ENCODE measurements around the gene C1orf21. TPM values are rescaled to one million over a fixed set of nuclear protein-coding genes. Genes with fewer than 3 reads are reported as not detected.

Gene C1orf21
- polyA plus RNA-seq, 1 donor from 2014 or later = 1.7 TPM

DNA sequence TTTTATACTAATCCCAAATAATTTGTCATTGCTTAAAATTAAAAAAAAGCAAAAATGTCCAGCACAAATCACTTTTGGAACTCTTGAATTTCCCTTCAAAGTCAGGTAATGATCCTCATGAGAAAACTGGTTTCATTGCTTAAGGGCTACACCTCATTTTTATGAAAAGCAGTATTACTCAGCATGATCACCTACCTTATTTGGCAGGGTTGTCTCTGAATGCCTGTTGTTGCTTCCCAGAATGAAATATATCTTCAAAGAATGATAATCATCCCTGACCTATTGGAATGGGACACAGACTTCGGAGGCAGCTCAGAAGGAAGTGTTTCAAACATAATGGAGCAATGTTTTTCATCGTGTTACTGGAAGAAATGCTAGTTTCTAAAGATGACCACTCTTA lies 29.7 kb downstream of the C1orf21 start:
- Mint-ChIP-seq H3K4me3 (no peak overlapping the region), H3K27ac (no peak overlapping the region), H3K36me3 (no peaks in the 10 kb centered on the region), H3K4me1 (peaks cover 0 to 4% (median 3%) of the 10 kb centered on the region in 3 donors), H3K9me3 (no peaks in the 10 kb centered on the region), H3K27me3 (peaks cover 6% of the 10 kb centered on the region)

DNA sequence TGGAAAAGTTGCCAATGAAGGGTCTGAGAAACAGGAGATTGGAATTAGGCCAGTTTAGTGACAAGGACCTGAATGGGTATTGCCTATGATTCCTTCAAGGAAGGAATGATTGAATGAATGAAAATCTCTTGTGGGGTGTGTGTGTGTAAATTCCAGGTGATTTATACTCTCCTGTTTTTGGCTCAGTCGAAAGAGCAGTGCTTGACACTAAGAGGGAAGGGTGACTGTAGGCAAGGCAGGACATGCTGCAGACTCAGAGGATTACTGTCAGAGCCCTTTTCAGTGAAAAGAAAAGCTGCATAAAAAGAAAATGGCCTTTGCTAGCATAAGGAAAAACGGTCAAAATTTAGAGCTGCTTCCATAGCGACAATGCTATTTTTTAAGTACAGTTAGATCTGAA lies 30.1 kb downstream of the C1orf21 start:
- H3K27ac Mint-ChIP-seq = no peak overlapping the region
- H3K9me3 Mint-ChIP-seq = no peaks in the 10 kb centered on the region
- peaks cover 0 to 4% (median 3%) of the 10 kb centered on the region in 3 donors for H3K4me1 Mint-ChIP-seq
- peaks cover 6% of the 10 kb centered on the region for H3K27me3 Mint-ChIP-seq
- H3K4me3 Mint-ChIP-seq = no peak overlapping the region
- H3K36me3 Mint-ChIP-seq = no peaks in the 10 kb centered on the region

DNA sequence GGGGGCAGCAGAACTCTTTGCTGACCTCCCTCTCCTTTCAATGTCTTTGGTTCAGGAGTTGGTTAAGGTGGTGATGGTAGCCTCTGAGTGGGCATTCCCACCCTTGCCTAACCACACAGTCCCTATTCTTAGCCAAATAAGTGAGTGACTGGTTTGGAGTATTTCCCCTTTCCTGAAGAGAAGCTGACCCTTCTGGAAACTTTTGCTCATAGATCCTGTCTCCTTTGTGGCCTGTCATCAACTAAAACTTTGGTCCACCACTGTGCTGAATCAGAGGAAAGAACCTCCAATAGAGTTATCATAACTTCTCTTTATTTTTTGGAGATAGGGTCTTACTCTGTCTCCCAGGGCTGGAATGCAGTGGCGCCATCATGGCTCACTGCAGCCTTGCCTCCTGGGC lies 31.1 kb downstream of the C1orf21 start:
- Mint-ChIP-seq H3K27ac (no peak overlapping the region), H3K9me3 (no peaks in the 10 kb centered on the region), H3K4me3 (no peak overlapping the region), H3K4me1 (peaks cover 0 to 4% (median 3%) of the 10 kb centered on the region in 3 donors), H3K27me3 (peaks cover 6% of the 10 kb centered on the region), H3K36me3 (no peaks in the 10 kb centered on the region)

DNA sequence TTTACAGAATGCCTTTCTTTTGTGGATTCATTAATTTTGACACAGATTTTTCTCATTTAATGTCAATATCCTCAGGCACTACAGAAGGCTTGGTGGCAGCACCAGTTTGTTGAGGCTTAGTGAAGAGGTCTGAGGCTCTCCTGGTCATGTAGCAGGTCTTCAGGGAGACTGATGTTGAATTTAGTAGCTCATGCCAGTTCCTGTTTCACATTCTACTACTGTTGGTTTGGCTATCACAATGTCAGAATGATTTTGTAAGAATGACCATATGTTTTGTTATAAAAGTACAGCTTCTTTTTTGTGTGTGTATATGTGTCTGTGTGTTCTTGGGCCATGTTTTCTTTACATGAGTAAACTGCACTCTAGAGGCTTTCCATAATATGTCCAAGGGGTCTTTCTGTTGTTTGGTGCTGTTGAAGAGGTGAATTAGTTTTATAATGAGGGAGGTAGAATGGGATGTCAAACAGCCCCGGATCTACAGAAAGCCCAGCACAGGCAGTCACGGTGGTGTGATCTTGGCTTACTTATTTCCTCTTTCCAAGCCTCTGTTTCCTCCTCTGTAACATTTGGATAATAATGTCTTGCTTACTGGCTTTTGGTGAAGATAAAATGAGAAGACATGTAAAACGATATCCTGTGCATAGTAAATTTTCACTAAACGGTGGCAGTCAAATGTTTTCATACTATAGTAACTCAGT lies 32.0 kb downstream of the C1orf21 start:
- Mint-ChIP-seq H3K4me1 (peaks cover 0 to 4% (median 3%) of the 10 kb centered on the region in 3 donors), H3K27ac (no peak overlapping the region), H3K9me3 (peaks cover 0 to 3% (median 0%) of the 10 kb centered on the region in 3 donors), H3K36me3 (no peaks in the 10 kb centered on the region), H3K27me3 (peaks cover 6% of the 10 kb centered on the region), H3K4me3 (no peak overlapping the region)

DNA sequence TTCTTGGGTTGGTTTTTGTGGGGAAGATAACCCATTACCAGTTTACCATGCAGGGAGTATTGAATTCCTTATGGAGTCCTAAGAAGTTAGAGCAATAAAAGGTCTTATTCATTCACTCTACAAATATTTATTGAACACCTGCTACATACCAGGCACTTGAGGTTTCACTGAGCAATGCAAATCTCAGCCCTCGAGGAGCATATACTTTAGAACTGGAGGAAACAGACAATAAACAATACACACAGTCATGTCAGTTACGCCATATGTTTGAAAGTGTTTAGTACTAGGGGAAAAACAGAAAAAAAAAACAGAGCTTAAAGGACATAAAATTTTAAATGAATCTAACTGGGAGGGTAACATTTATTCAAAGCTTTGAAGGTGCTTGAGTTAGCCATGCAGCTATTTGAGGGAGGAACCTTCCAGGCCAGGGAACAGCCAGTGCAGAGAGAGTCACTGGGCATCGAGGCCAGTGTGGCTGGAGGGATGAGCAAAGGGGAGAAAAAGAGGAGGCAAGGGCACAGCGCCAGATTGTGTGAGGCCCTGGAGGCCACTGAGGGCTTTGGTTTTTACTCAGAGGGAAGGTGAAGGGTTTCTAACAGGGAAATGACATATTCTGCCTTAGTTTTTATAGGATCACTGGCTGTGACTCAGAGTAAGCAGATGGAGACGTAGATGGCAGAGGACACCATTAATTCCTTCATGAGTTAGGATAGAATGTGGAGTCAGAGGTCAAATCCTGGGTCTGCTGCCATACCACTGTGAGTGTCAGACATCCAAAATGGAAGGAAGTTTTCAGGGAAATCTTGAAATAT lies 32.7 kb downstream of the C1orf21 start:
- peaks cover 6% of the 10 kb centered on the region for H3K27me3 Mint-ChIP-seq
- H3K36me3 Mint-ChIP-seq = no peaks in the 10 kb centered on the region
- H3K4me1 Mint-ChIP-seq = peaks cover 0 to 4% (median 3%) of the 10 kb centered on the region in 3 donors
- H3K9me3 Mint-ChIP-seq = peaks cover 0 to 3% (median 0%) of the 10 kb centered on the region in 3 donors
- H3K4me3 Mint-ChIP-seq = no peak overlapping the region
- H3K27ac Mint-ChIP-seq = no peak overlapping the region

DNA sequence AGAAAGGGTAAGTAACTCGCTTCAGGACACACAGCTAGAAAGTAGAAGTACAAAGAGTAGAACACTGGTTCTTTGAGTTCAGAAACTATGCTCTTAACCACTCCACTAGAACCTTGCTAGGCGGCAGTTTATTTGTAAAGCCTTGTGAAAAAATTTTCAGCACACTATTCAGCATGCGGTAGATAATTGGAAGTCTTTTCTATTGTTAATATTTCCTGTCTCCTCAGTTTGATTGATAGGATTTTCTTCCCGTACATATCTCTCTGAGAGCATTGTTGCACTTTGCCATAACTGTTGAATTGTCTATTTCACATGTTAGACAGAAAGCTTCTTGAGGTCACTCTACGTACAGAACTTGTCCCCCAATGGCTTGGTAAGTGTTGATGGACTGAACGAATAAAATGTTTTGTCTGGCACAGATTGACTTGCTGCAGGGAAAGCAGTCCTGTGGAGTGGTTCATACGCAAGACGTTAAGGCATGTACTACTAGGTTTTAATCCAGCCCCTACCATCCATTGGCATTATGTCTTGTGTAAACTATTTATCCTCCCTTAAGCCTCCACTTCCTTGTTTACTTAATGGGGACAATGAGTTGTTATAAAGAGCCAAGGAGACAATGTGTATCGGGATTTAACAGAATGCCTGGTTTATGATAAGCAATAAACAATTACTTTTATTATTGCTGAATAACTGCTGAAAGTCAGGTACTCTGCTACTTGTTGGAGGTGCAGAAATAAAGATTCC lies 35.8 kb downstream of the C1orf21 start:
- Mint-ChIP-seq H3K9me3 (peaks cover 0 to 3% (median 2%) of the 10 kb centered on the region in 3 donors), H3K4me1 (peaks cover 0 to 4% (median 3%) of the 10 kb centered on the region in 3 donors), H3K4me3 (no peak overlapping the region), H3K27me3 (peaks cover 10% of the 10 kb centered on the region), H3K27ac (no peak overlapping the region), H3K36me3 (no peaks in the 10 kb centered on the region)

DNA sequence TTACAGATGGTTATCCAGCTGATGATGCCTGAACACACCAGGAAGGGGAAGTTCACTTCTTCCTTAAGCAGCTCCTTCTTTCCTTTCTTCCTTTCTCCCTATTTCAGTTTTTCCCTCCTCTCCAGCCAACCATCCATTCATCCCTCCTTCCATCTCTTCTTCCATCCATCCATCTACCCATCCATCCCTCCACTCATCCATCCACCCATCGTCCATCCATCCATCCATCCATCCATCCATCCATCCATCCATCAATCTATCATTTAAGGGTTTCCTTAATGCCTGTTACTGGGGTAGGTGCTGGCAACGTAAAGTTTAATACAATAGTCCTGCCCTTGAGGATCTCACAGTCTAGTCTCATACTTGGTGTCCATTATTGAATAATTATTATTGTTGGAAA lies 36.8 kb downstream of the C1orf21 start:
- Mint-ChIP-seq H3K36me3 (no peaks in the 10 kb centered on the region), H3K27me3 (peaks cover 10% of the 10 kb centered on the region), H3K9me3 (peaks cover 0 to 3% (median 2%) of the 10 kb centered on the region in 3 donors), H3K4me3 (no peak overlapping the region), H3K4me1 (peaks cover 0 to 4% (median 3%) of the 10 kb centered on the region in 3 donors), H3K27ac (no peak overlapping the region)

DNA sequence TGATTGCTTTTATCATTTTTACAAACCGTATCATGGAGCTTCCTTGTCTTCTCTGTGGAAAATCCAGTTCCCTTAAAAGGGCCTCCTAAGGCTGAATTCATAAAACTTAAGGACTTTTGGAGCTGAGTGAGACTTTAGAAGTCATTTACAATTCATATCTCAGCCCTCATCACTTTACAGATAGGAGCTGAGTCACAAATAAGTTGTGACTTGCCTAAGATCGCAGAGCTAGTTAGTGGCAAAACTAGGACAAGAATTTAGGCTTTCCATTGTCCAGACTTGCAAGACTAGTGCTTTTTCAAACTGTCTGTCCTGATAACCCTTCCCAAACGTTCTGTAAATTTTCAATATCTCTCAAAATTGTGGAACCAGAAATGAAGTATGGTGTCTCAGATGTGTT lies 37.3 kb downstream of the C1orf21 start:
- H3K27me3 Mint-ChIP-seq = peaks cover 9% of the 10 kb centered on the region
- no peaks in the 10 kb centered on the region for H3K4me1 Mint-ChIP-seq
- H3K36me3 Mint-ChIP-seq = no peaks in the 10 kb centered on the region
- no peak overlapping the region for H3K27ac Mint-ChIP-seq
- H3K9me3 Mint-ChIP-seq = peaks cover 0 to 3% (median 2%) of the 10 kb centered on the region in 3 donors
- H3K4me3 Mint-ChIP-seq = no peak overlapping the region

DNA sequence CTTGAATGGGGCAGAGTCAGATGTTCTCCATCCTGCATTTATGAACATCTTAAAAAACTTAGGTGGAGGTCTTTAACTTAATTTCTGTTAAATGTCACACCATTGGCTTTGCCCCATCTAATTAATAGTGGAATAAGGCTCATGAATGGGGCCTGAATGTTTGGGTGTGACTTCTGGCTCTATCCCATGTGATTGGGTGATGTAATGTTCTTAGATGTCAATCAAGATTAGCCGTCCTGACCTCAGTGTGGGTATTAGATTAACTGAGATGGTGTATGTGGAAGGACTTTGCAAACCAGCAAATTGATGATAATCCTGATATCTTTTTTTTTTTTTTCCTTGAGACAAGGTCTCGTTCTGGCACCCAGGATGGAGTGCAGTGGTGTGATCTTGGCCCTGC lies 38.1 kb downstream of the C1orf21 start:
- Mint-ChIP-seq H3K27me3 (peaks cover 4% of the 10 kb centered on the region), H3K9me3 (peaks cover 0 to 3% (median 2%) of the 10 kb centered on the region in 3 donors)

DNA sequence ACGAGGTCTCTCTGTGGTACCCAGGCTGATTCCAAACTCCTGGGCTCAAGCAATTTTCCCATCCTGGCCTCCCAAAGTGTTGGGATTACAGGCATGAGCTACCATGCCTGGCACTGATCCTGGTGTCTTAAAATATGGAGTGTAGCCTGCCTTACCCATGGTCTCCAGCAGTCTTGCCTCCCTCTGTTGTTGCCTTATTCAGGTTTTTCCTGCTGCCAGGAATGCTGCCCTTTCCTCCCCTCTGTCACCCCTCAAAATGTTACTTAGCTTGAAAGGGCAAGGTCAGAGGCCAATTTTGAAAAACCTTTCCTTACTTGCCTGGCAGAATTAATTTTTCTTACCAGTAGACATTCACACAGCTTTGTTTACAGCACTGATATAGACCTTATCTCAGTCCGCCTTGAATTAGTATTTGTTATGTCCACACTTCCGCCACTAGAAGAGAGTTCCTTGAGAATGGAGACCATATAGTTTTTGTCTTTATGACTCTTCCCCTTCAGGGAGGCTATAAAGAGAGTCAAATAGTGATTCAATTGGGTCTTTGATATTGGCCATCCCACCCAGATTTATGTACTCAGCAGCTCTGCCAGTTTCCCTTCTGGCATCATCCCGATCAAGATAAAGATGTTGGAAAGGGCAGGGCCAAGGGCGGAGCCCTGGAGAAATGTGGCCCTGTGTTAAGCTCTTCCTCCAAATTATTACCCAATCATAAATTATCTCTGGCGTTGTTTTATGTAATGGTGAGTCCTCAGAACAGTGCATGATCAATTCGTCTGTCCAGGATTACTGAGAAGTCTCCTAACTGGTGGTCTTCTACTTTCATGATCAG lies 38.8 kb downstream of the C1orf21 start:
- Mint-ChIP-seq H3K36me3 (no peaks in the 10 kb centered on the region), H3K27me3 (peaks cover 4% of the 10 kb centered on the region), H3K9me3 (peaks cover 0 to 3% (median 2%) of the 10 kb centered on the region in 3 donors), H3K4me1 (no peaks in the 10 kb centered on the region), H3K27ac (peak overlapping the region in 1 of 3 donors; percentile 73), H3K4me3 (no peak overlapping the region)

More for the DNA sequence above, 38.1 kb downstream of the C1orf21 start:
- Mint-ChIP-seq H3K36me3 (no peaks in the 10 kb centered on the region), H3K4me1 (no peaks in the 10 kb centered on the region), H3K27ac (no peak overlapping the region), H3K4me3 (no peak overlapping the region)

DNA sequence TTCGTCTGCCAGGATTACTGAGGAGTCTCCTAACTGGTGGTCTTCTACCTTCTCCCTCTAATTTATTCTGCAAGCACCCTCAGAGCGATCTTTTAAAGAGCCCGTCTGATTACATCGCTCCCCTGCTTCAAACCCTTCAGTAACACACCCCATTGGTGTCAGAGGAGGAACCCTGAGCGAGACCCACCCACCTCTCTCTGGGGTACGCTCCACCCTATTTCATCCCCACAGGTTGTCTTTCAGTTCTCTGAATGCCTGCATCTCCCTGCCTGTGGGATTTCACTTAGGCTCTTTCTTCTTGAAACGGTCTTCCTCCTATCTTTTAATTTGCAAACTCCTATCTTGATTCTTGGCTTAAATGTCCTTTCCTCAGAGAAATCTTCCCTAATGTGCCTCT lies 39.4 kb downstream of the C1orf21 start:
- no peak overlapping the region for H3K4me3 Mint-ChIP-seq
- H3K9me3 Mint-ChIP-seq = peaks cover 0 to 3% (median 2%) of the 10 kb centered on the region in 3 donors
- no peaks in the 10 kb centered on the region for H3K36me3 Mint-ChIP-seq
- H3K27ac Mint-ChIP-seq = no peak overlapping the region
- H3K4me1 Mint-ChIP-seq = no peaks in the 10 kb centered on the region
- peaks cover 4% of the 10 kb centered on the region for H3K27me3 Mint-ChIP-seq

DNA sequence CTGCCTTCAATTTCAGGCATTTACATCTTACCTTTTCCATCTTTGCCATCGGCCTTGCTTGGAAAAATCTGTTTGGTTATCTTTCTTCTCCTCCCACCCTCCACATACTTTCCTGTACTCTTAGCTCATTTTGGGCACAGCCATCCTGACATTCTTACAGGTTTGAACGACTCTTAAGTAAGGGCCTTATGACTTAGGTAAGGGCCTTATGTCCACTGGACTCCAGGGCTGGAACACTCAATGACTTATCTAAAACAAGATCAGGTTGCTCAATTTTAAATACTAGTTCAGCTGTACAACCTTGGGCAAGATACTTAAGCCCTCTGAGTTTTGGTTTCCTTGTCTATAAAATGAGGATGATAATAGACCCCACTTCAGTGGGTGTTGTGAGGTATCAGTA lies 40.9 kb downstream of the C1orf21 start:
- H3K36me3 Mint-ChIP-seq = no peaks in the 10 kb centered on the region
- peaks cover 0 to 5% (median 5%) of the 10 kb centered on the region in 3 donors for H3K9me3 Mint-ChIP-seq
- H3K27me3 Mint-ChIP-seq = peaks cover 4% of the 10 kb centered on the region
- H3K27ac Mint-ChIP-seq = no peak overlapping the region
- H3K4me1 Mint-ChIP-seq = no peaks in the 10 kb centered on the region
- H3K4me3 Mint-ChIP-seq = no peak overlapping the region

DNA sequence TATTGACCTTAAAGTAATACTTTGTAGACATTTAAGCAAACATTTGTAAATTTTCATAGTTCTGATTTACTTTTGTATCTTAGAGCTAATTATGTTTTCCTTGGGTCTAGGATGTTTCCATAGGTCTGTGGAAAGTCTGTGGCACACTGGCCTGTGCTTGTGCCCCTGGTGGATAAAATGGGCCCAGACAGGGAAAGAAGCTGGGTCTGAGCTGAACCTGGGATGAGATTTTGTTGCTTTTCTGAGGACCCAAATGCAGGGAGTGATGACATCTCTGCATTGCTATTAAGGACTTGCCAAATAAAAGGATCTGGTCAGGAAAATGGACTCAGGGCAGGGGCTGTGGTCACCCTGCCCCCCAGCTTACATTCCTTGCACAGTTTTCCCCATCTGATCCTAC lies 41.8 kb downstream of the C1orf21 start:
- no peak overlapping the region for H3K4me3 Mint-ChIP-seq
- H3K27ac Mint-ChIP-seq = no peak overlapping the region
- H3K4me1 Mint-ChIP-seq = no peaks in the 10 kb centered on the region
- H3K36me3 Mint-ChIP-seq = no peaks in the 10 kb centered on the region
- H3K27me3 Mint-ChIP-seq = peaks cover 4% of the 10 kb centered on the region
- H3K9me3 Mint-ChIP-seq = peaks cover 0 to 8% (median 4%) of the 10 kb centered on the region in 3 donors

DNA sequence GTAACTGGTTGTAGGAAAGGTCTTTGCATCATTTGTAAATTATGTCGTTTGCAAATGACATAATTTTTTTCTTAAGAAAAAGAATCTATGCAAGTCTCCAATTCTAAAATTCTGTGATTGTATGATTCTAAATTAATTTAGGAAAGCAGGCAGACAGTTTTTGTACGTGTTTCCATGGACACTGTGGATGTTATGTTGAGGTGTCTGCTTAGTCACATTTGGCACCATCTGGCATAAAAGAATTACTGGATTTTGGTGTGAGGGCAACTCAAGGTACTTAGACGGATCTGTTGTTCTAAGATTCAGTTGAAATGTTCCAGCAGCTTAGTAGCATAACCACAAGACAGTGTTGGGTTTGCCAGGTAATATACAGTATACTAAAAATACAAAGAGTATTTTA lies 42.5 kb downstream of the C1orf21 start:
- no peak overlapping the region for H3K4me3 Mint-ChIP-seq
- peaks cover 0 to 8% (median 2%) of the 10 kb centered on the region in 3 donors for H3K9me3 Mint-ChIP-seq
- H3K4me1 Mint-ChIP-seq = no peaks in the 10 kb centered on the region
- no peaks in the 10 kb centered on the region for H3K36me3 Mint-ChIP-seq
- H3K27ac Mint-ChIP-seq = no peak overlapping the region
- peaks cover 4% of the 10 kb centered on the region for H3K27me3 Mint-ChIP-seq

Data from IgD-negative memory B cell (primary cell).